CD4-positive, CD25-positive, alpha-beta regulatory T cell (primary cell): Measurements from ENCODE around the gene PRDM12. TPM values are rescaled to one million over a fixed set of nuclear protein-coding genes. Genes with fewer than 3 reads are reported as not detected.

ENCODE experiments used
- ATAC-seq, 2 donors: fragments of 150-1000 bp; cut with Tn5 transposase; one replicate each; pipeline ENCODE4 v1.10.0; 2021; ENCODE audit warnings: low read depth in 2 of 2, moderate number of reproducible peaks in 2 of 2, moderate library complexity in 1 of 2
- DNase-seq, 3 donors: peaks; one replicate each; pipeline versions ENCODE4 v3.0.0 to v3.0.0-alpha.2; 2012 to 2022; ENCODE audit warnings: mixed read lengths in 1 of 3
- H3K27ac ChIP-seq: one replicate; pipeline ENCODE4 v1.7.0; 2013; ENCODE audit warnings: mild to moderate bottlenecking, low read length; ENCODE audit not compliant: insufficient read depth, poor library complexity, severe bottlenecking
- H3K27me3 ChIP-seq: one replicate; pipeline ENCODE4 v1.7.0; 2013; ENCODE audit warnings: low read length; ENCODE audit not compliant: control insufficient read depth, insufficient read depth
- H3K36me3 ChIP-seq: one replicate; pipeline ENCODE4 v1.7.0; 2013; ENCODE audit warnings: mild to moderate bottlenecking, low read length, moderate library complexity; ENCODE audit not compliant: control insufficient read depth, insufficient read depth
- H3K4me1 ChIP-seq: 2 replicates; pipeline ENCODE4 v1.7.0; 2013; ENCODE audit warnings: mild to moderate bottlenecking, low read length; ENCODE audit not compliant: insufficient read depth, control insufficient read depth, poor library complexity, severe bottlenecking
- H3K4me3 ChIP-seq: one replicate; pipeline ENCODE4 v1.7.0; 2013; ENCODE audit warnings: low read depth, mild to moderate bottlenecking, low read length, moderate library complexity
- H3K9me3 ChIP-seq, 2 experiments: 1 replicate in 1 of 2; 2 replicates in 1 of 2; pipeline ENCODE4 v1.7.0; 2013; ENCODE audit warnings: low read length in 2 of 2, mild to moderate bottlenecking in 1 of 2, moderate library complexity in 1 of 2; ENCODE audit not compliant: control insufficient read depth in 2 of 2
- H3K27ac Mint-ChIP-seq, 3 donors: one replicate each; pipeline ENCODE4 v1.8.0; 2020 to 2022; ENCODE audit warnings: mild to moderate bottlenecking in 3 of 3, mixed read lengths in 3 of 3, moderate library complexity in 2 of 3
- H3K27me3 Mint-ChIP-seq: one replicate; pipeline ENCODE4 v1.8.0; 2022; ENCODE audit warnings: mild to moderate bottlenecking, mixed read lengths
- H3K36me3 Mint-ChIP-seq: one replicate; pipeline ENCODE4 v1.8.0; 2020; ENCODE audit warnings: mixed read lengths
- H3K4me1 Mint-ChIP-seq, 4 donors: one replicate each; pipeline ENCODE4 v1.8.0; 2020 to 2022; ENCODE audit warnings: mixed read lengths in 4 of 4, mild to moderate bottlenecking in 1 of 4
- H3K4me3 Mint-ChIP-seq, 4 donors: one replicate each; pipeline ENCODE4 v1.8.0; 2020 to 2022; ENCODE audit warnings: mild to moderate bottlenecking in 4 of 4, mixed read lengths in 4 of 4, moderate library complexity in 3 of 4
- H3K9me3 Mint-ChIP-seq, 7 donors: one replicate each; pipeline ENCODE4 v1.8.0; 2020 to 2022; ENCODE audit warnings: mixed read lengths in 7 of 7, mild to moderate bottlenecking in 3 of 7, moderate library complexity in 2 of 7
- polyA plus RNA-seq, 4 donors: library from polyadenylated mRNA; unstranded; fragments of 300-500 nt; fragmentation: Illumina TruSeq; gene quantifications; one replicate each; pipeline ENCODE4 v1.2.3, GENCODE V29; 2021
- total RNA-seq: library from RNA; stranded (reverse); gene quantifications from one replicate; pipeline ENCODE4 v1.2.3, GENCODE V29; 2022

PRDM12 gene
- not detected for total RNA-seq
- polyA plus RNA-seq, result under 1 TPM in 1 of 4 donors, not detected in 3; 0.10 TPM

- Mint-ChIP-seq H3K36me3 (no peaks in the 10 kb centered on the region), H3K4me3 (peak within 1 kb of the TSS in 3 of 4 donors; percentile 21 to 77 (median 22)), H3K27me3 (peaks cover 67% of the 10 kb centered on the region), H3K4me1 (peaks cover 0 to 33% (median 9%) of the 10 kb centered on the region in 4 donors), H3K27ac (peak within 1 kb of the TSS in 1 of 3 donors; percentile 79), H3K9me3 (peaks cover 0 to 2% (median 0%) of the 10 kb centered on the region in 7 donors)
- Histone ChIP-seq H3K9me3 (no peaks in the 10 kb centered on the region), H3K4me3 (no peak within 1 kb of the TSS), H3K36me3 (no peaks in the 10 kb centered on the region), H3K4me1 (peaks cover 59% of the 10 kb centered on the region), H3K27ac (no peak within 1 kb of the TSS), H3K27me3 (peaks cover 16% of the 10 kb centered on the region)
- ATAC-seq (no peak), DNase-seq (no peak)
Observed at GRCh38 chr9:130664251-130665028, at the start of gene PRDM12. Gene PRDM12 (plus strand): TSS chr9:130664594. CDS start chr9:130664654, 60 bp downstream.

- no peak for ATAC-seq
- Histone ChIP-seq H3K27me3 (no peaks in the 10 kb centered on the region), H3K9me3 (no peaks in the 10 kb centered on the region), H3K27ac (no peak overlapping the region), H3K4me3 (no peak overlapping the region), H3K4me1 (no peaks in the 10 kb centered on the region), H3K36me3 (peaks cover 92% of the 10 kb centered on the region)
- Mint-ChIP-seq H3K27ac (no peak overlapping the region), H3K36me3 (peaks cover 65% of the 10 kb centered on the region), H3K4me3 (no peak overlapping the region), H3K9me3 (no peaks in the 10 kb centered on the region), H3K4me1 (no peaks in the 10 kb centered on the region), H3K27me3 (no peaks in the 10 kb centered on the region)
- DNase-seq, result no peak
Observed at GRCh38 chr9:130616451-130616850, 47.9 kb upstream of the PRDM12 start.

GRCh38 chr9:130623466-130623865 is 40.9 kb upstream of the PRDM12 start:
- Mint-ChIP-seq H3K9me3 (no peaks in the 10 kb centered on the region), H3K4me1 (no peaks in the 10 kb centered on the region), H3K4me3 (no peak overlapping the region), H3K27ac (no peak overlapping the region), H3K36me3 (peaks cover 54% of the 10 kb centered on the region), H3K27me3 (no peaks in the 10 kb centered on the region)
- no peaks in the 10 kb centered on the region for H3K4me1 ChIP-seq
- ATAC-seq (no peak), DNase-seq (no peak)
- H3K27ac ChIP-seq, result no peak overlapping the region
- no peaks in the 10 kb centered on the region for H3K27me3 ChIP-seq
- no peak overlapping the region for H3K4me3 ChIP-seq
- H3K36me3 ChIP-seq, result peaks cover 91% of the 10 kb centered on the region
- no peaks in the 10 kb centered on the region for H3K9me3 ChIP-seq

GRCh38 chr9:130624154-130624553 is 40.2 kb upstream of the PRDM12 start:
- no peaks in the 10 kb centered on the region for H3K9me3 ChIP-seq
- DNase-seq, result no peak
- no peak overlapping the region for H3K4me3 ChIP-seq
- no peak for ATAC-seq
- no peaks in the 10 kb centered on the region for H3K9me3 Mint-ChIP-seq
- no peaks in the 10 kb centered on the region for H3K27me3 Mint-ChIP-seq
- H3K27me3 ChIP-seq, result no peaks in the 10 kb centered on the region
- no peaks in the 10 kb centered on the region for H3K4me1 Mint-ChIP-seq
- H3K36me3 ChIP-seq, result peaks cover 87% of the 10 kb centered on the region
- no peaks in the 10 kb centered on the region for H3K4me1 ChIP-seq
- peaks cover 54% of the 10 kb centered on the region for H3K36me3 Mint-ChIP-seq
- H3K27ac Mint-ChIP-seq, result no peak overlapping the region
- peak overlapping the region in 1 of 4 donors; percentile 11 for H3K4me3 Mint-ChIP-seq
- H3K27ac ChIP-seq, result no peak overlapping the region

GRCh38 chr9:130626249-130626996 is 38.0 kb upstream of the PRDM12 start:
- no peak overlapping the region for H3K27ac Mint-ChIP-seq
- peaks cover 40% of the 10 kb centered on the region for H3K36me3 Mint-ChIP-seq

GRCh38 chr9:130627051-130627450 is 37.3 kb upstream of the PRDM12 start:
- Mint-ChIP-seq H3K36me3 (peaks cover 44% of the 10 kb centered on the region), H3K9me3 (no peaks in the 10 kb centered on the region), H3K27ac (no peak overlapping the region), H3K4me3 (no peak overlapping the region), H3K27me3 (no peaks in the 10 kb centered on the region), H3K4me1 (no peaks in the 10 kb centered on the region)
- no peak overlapping the region for H3K27ac ChIP-seq
- H3K36me3 ChIP-seq, result peaks cover 88% of the 10 kb centered on the region
- ATAC-seq, result no peak
- no peak overlapping the region for H3K4me3 ChIP-seq
- no peaks in the 10 kb centered on the region for H3K27me3 ChIP-seq
- H3K4me1 ChIP-seq, result no peaks in the 10 kb centered on the region
- no peaks in the 10 kb centered on the region for H3K9me3 ChIP-seq
- no peak for DNase-seq

More at GRCh38 chr9:130626249-130626996, 38.0 kb upstream of the PRDM12 start:
- no peak for ATAC-seq
- H3K27me3 ChIP-seq, result no peaks in the 10 kb centered on the region
- no peak overlapping the region for H3K27ac ChIP-seq
- peaks cover 84% of the 10 kb centered on the region for H3K36me3 ChIP-seq
- no peaks in the 10 kb centered on the region for H3K4me1 ChIP-seq
- no peak for DNase-seq
- H3K4me1 Mint-ChIP-seq, result no peaks in the 10 kb centered on the region
- H3K9me3 Mint-ChIP-seq, result no peaks in the 10 kb centered on the region
- no peaks in the 10 kb centered on the region for H3K27me3 Mint-ChIP-seq
- no peak overlapping the region for H3K4me3 Mint-ChIP-seq
- H3K4me3 ChIP-seq, result no peak overlapping the region
- H3K9me3 ChIP-seq, result no peaks in the 10 kb centered on the region

- DNase-seq (no peak), ATAC-seq (no peak)
- Histone ChIP-seq H3K4me3 (no peak overlapping the region), H3K9me3 (no peaks in the 10 kb centered on the region), H3K36me3 (peaks cover 86% of the 10 kb centered on the region), H3K27me3 (no peaks in the 10 kb centered on the region), H3K27ac (no peak overlapping the region), H3K4me1 (no peaks in the 10 kb centered on the region)
- no peak overlapping the region for H3K27ac Mint-ChIP-seq
- H3K4me1 Mint-ChIP-seq, result no peaks in the 10 kb centered on the region
- no peak overlapping the region for H3K4me3 Mint-ChIP-seq
- no peaks in the 10 kb centered on the region for H3K9me3 Mint-ChIP-seq
- no peaks in the 10 kb centered on the region for H3K27me3 Mint-ChIP-seq
- peaks cover 41% of the 10 kb centered on the region for H3K36me3 Mint-ChIP-seq
Observed at GRCh38 chr9:130627896-130628792, 36.2 kb upstream of the PRDM12 start.
